Heart right ventricle (tissue), 16 donors: ENCODE measurements around the gene RAB40B. TPM values are rescaled to one million over a fixed set of nuclear protein-coding genes. Genes with fewer than 3 reads are reported as not detected.

Experiments
- ATAC-seq, 8 donors: fragments of 200-7000 bp; cut with Tn5 transposase; one replicate each; pipeline ENCODE4 v1.9.1; 2020; ENCODE audit warnings: mild to moderate bottlenecking in 8 of 8, moderate library complexity in 8 of 8, moderate number of reproducible peaks in 1 of 8
- DNase-seq, 2 donors: peaks; one replicate each; pipeline ENCODE4 v3.0.0-alpha.2; 2020
- H3K27ac ChIP-seq, 10 donors: fragments of 200-600 bp; sonication (generic) in 2 of 10; one replicate each; pipeline versions ENCODE4 v1.5.0 to v1.8.0; 2020 to 2022; ENCODE audit warnings: mild to moderate bottlenecking in 3 of 10
- H3K27me3 ChIP-seq, 7 donors: fragments of 200-600 bp; one replicate each; pipeline ENCODE4 v1.8.0; 2021 to 2022; ENCODE audit warnings: mild to moderate bottlenecking in 2 of 7
- H3K36me3 ChIP-seq, 9 donors: fragments of 200-600 bp; sonication (generic) in 1 of 9; one replicate each; pipeline versions ENCODE4 v1.5.0 to v1.8.0; 2020 to 2022; ENCODE audit warnings: mild to moderate bottlenecking in 2 of 9
- H3K4me1 ChIP-seq, 9 donors: fragments of 200-600 bp; sonication (generic) in 1 of 9; one replicate each; pipeline versions ENCODE4 v1.5.0 to v1.8.0; 2020 to 2022; ENCODE audit warnings: mild to moderate bottlenecking in 4 of 9
- H3K4me3 ChIP-seq, 10 donors: fragments of 200-600 bp; sonication (generic) in 2 of 10; one replicate each; pipeline versions ENCODE4 v1.5.0 to v1.8.0; 2020 to 2022; ENCODE audit warnings: mild to moderate bottlenecking in 7 of 10, moderate library complexity in 2 of 10
- H3K9me3 ChIP-seq, 11 donors: fragments of 200-600 bp in 10 of 11; sonication (generic) in 2 of 11; one replicate each; pipeline versions ENCODE4 v1.5.0 to v1.8.0; 2013 to 2022; ENCODE audit warnings: mild to moderate bottlenecking in 2 of 11, control low read depth in 1 of 11, moderate library complexity in 1 of 11
- WGBS, 2 donors: extraction: QIAGEN DNeasy Blood & Tissue Kit; methylation state at CpG; one replicate each; pipeline ENCODE4 v1.1.7; 2013; ENCODE audit warnings: inconsistent platforms in 1 of 2; 5-methylcytosine and 5-hydroxymethylcytosine counted together
- intact Hi-C, 10 donors: fragments of 100-400 bp; cut with DNase I; formaldehyde crosslinking; loops; one replicate each; pipeline versions ENCODE4 v1.11.1 to v1.14.2; 2022
- polyA plus RNA-seq, 2 donors: library from polyadenylated mRNA; stranded (reverse); fragments of 200-250 nt; gene quantifications; one replicate each; pipeline ENCODE4 v1.2.3, GENCODE V29; 2013
- total RNA-seq, 10 donors: library from RNA; stranded (reverse); fragmentation: NEBNext Ultra II Directional in 3 of 10; extraction: Animal tissue kit (Norgen Biotek cat#: 25700) in 3 of 10; gene quantifications; one replicate each; pipeline versions ENCODE4 v1.2.1 to v1.2.4, GENCODE V29; 2021 to 2023
- TF ChIP-seq, protein P1 (sequence below), 9 donors: fragments of 200-600 bp; sonication (generic) in 2 of 9; IDR thresholded peaks; one replicate each; pipeline versions ENCODE4 v1.5.0 to v1.8.0; 2021 to 2022; ENCODE audit warnings: antibody characterized with exemption in 9 of 9, mild to moderate bottlenecking in 5 of 9, moderate library complexity in 1 of 9
- donor health status: Arrhythmogenic right ventricular cardiomyopathy.
- donor health status: ischemic (EF 13 %, LVEDD 7.1; RV severe dilation, severe dysfunction).
- donor health status: healthy with polysubstance abuse.
- donor health status: DM: no; HTN: yes; CAD: no.
- donor health status: DM: no; HTN: no; CAD: no.
- donor health status: ischemic (EF 25% LVEDD 6.9; RV normal size, moderate dysfunction).
- donor health status: ischemic (EF 25% LVEDD 5.7; RV mildly dilated, moderate dysfunction).
- donor health status: healthy.
- donor health status: DM: yes; HTN: yes; CAD: no.
- donor health status: Ischemic cardiomyopathy.
- donor health status: ischemic (EF 35%, LVEDD 5.7; RV mildly dilated, moderate dysfunction).
- donor health status: nonischemic (EF 11% LVEDD 7.7; RV severe dilation, severe dysfunction).
- donor health status: DM: yes; HTN: yes; CAD: no.
- donor health status: PGD.
- donor health status: ischemic (EF 29% LVEDD 5.4; RV normal size, mild dysfunction).
- donor health status: nonischemic (EF 23%, LVEDD 6.1; RV moderate dilation, normal function).

RAB40B gene
- total and polyA plus RNA-seq, 12 donors, result 8.0 to 42.4 (median 20.4) TPM

DNA sequence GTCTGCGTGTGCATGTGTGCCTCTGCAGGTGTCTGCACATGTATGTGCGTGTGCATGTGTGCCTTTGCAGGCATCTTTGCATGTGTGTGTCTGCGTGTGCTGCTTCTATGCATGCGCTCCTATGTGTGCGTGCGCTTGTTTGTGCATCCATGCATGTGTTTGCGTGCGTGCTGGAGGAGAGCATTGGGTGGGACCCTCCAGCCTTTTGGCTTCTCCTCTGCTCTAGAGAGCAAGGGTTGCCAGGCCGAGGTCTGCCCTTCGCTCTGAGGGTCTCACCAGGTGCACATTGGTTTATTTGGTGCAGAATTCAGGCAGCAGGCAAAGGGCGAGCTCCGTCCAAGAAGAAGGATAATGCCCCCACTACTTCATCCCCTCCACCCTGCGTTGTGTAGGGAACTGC, 1.1 kb upstream of the RAB40B start:
- DNase-seq (no peak), ATAC-seq (no peak)
- 82 to 87% methylated on average over 13 of the region's 13 CpGs for WGBS, 2 donors
- Histone ChIP-seq H3K27me3 (peaks cover 0 to 15% (median 0%) of the 10 kb centered on the region in 7 donors), H3K4me3 (peak overlapping the region in 8 of 10 donors; percentile 58 to 96 (median 76)), H3K36me3 (no peaks in the 10 kb centered on the region), H3K9me3 (peaks cover 0 to 10% (median 6%) of the 10 kb centered on the region in 11 donors), H3K27ac (no peak overlapping the region), H3K4me1 (peaks cover 4 to 20% (median 17%) of the 10 kb centered on the region in 9 donors)
- TF ChIP-seq, protein P1, sequence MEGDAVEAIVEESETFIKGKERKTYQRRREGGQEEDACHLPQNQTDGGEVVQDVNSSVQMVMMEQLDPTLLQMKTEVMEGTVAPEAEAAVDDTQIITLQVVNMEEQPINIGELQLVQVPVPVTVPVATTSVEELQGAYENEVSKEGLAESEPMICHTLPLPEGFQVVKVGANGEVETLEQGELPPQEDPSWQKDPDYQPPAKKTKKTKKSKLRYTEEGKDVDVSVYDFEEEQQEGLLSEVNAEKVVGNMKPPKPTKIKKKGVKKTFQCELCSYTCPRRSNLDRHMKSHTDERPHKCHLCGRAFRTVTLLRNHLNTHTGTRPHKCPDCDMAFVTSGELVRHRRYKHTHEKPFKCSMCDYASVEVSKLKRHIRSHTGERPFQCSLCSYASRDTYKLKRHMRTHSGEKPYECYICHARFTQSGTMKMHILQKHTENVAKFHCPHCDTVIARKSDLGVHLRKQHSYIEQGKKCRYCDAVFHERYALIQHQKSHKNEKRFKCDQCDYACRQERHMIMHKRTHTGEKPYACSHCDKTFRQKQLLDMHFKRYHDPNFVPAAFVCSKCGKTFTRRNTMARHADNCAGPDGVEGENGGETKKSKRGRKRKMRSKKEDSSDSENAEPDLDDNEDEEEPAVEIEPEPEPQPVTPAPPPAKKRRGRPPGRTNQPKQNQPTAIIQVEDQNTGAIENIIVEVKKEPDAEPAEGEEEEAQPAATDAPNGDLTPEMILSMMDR (IDR thresholded peaks at IDR 0.05), result no peak
- intact Hi-C loops, result no loop called here

DNA sequence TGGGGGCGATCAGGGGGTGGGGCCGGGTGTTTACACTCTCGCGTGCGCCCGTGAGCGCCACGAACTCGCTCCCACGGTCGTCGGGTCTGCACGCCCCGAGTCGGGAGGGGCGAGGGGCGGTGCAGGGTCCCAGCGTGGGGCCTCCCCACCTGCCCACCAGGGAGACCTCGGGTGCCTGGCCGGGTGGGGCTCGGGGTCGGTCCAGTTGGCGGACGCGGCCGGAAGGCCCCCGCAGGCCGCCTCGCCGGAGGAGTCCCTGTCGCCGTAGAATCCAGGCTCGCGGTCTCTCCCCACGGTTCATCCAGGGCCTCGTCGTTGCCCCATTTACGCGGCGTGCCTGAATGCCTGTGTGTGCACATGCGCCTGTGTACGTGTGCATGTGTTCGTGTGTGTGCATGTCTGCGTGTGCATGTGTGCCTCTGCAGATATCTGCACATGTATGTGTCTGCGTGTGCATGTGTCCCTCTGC, 510 bp upstream of the RAB40B start:
- Histone ChIP-seq H3K27me3 (peaks cover 0 to 15% (median 0%) of the 10 kb centered on the region in 7 donors), H3K4me3 (peak overlapping the region; percentile 58 to 96 (median 76)), H3K36me3 (no peaks in the 10 kb centered on the region), H3K4me1 (peaks cover 4 to 20% (median 17%) of the 10 kb centered on the region in 9 donors), H3K9me3 (peaks cover 0 to 15% (median 10%) of the 10 kb centered on the region in 11 donors), H3K27ac (peak overlapping the region in 7 of 10 donors; percentile 43 to 76 (median 60))
- no peak for DNase-seq
- 5 to 6% methylated on average over 44 to 45 of the region's 45 CpGs for WGBS, 2 donors
- peak in 1 of 8 donors; percentile 7 for ATAC-seq
- TF ChIP-seq, protein P1 (IDR thresholded peaks at IDR 0.05), result no peak
- intact Hi-C loops, result no loop called here

DNA sequence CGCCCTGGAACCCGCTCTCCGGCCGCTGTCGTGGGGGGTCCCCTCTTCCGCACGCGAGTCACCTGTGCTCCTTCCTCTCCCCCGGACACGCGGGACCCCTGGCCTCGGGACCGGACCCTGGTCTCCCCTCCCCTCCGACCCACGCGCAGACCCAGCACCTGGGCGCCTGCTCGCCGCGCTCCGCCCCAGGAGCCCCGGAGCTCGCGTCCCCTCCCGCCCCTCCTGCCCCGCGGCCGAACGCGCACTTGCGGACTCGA, 762 bp downstream of the RAB40B start:
- ATAC-seq, result no peak
- intact Hi-C loops, result no loop called here
- Histone ChIP-seq H3K27ac (peak overlapping the region in 4 of 10 donors; percentile 62 to 78 (median 76)), H3K4me3 (peak overlapping the region; percentile 58 to 86 (median 76)), H3K27me3 (peaks cover 0 to 15% (median 0%) of the 10 kb centered on the region in 7 donors), H3K4me1 (peaks cover 4 to 20% (median 17%) of the 10 kb centered on the region in 9 donors), H3K36me3 (no peaks in the 10 kb centered on the region), H3K9me3 (peaks cover 0 to 16% (median 11%) of the 10 kb centered on the region in 11 donors)
- TF ChIP-seq, protein P1 (IDR thresholded peaks at IDR 0.05), result no peak
- no peak for DNase-seq
- WGBS, 2 donors, result 0 to 1% methylated on average over 26 to 32 of the region's 32 CpGs

- H3K27ac ChIP-seq, result peak overlapping the region in 4 of 10 donors; percentile 62 to 78 (median 76)
- peaks cover 4 to 20% (median 17%) of the 10 kb centered on the region in 9 donors for H3K4me1 ChIP-seq
- DNase-seq (no peak), ATAC-seq (no peak)
- H3K9me3 ChIP-seq, result peaks cover 0 to 16% (median 11%) of the 10 kb centered on the region in 11 donors
- intact Hi-C loops, result no loop called here
- TF ChIP-seq, protein P1 (IDR thresholded peaks at IDR 0.05), result no peak
- H3K36me3 ChIP-seq, result no peaks in the 10 kb centered on the region
- WGBS, 2 donors, result 33 to 35% methylated on average over 46 to 48 of the region's 48 CpGs
- peak overlapping the region; percentile 58 to 86 (median 76) for H3K4me3 ChIP-seq
- peaks cover 0 to 15% (median 0%) of the 10 kb centered on the region in 7 donors for H3K27me3 ChIP-seq
Observed at GRCh38 chr17:82696916-82697807, 1.3 kb downstream of the RAB40B start.
